ENCODE measurements around the gene APBB2.
"Not testable (repeated sequence)": the region's sequence is repeated elsewhere in the genome, so short reads cannot be mapped to it uniquely, and the experiment has no call there.

Gene APBB2

GRCh38 chr4:40916880-40917279 is 297.5 kb downstream of the APBB2 start:
- DNase-seq (ENCODE audit: low read depth in 3 of 3, low spot score in 1 of 3): peak in 1 of 3 donors; percentile 24

GRCh38 chr4:40916218-40916555 is 298.2 kb downstream of the APBB2 start:
- no peak for DNase-seq (ENCODE audit: low read depth in 3 of 3, low spot score in 1 of 3)

- DNase-seq (ENCODE audit: low read depth in 3 of 3, low spot score in 1 of 3): no peak
Measured at GRCh38 chr4:40915318-40916217, 298.8 kb downstream of the APBB2 start.

GRCh38 chr4:40912460-40913184 is 301.7 kb downstream of the APBB2 start:
- no peak for DNase-seq (ENCODE audit: low read depth in 3 of 3, low spot score in 1 of 3)

- no peak for DNase-seq (ENCODE audit: low read depth in 3 of 3, low spot score in 1 of 3)
Measured at GRCh38 chr4:40910706-40911105, 303.6 kb downstream of the APBB2 start.

- DNase-seq (ENCODE audit: low read depth in 3 of 3, low spot score in 1 of 3): peak in 1 of 3 donors; percentile 2
Measured at GRCh38 chr4:40909363-40909876, 304.9 kb downstream of the APBB2 start.

GRCh38 chr4:40908702-40909362 is 305.5 kb downstream of the APBB2 start:
- peak in 2 of 3 donors; percentile 19 to 46 for DNase-seq (ENCODE audit: low read depth in 3 of 3, low spot score in 1 of 3)

GRCh38 chr4:40908297-40908696 is 306.0 kb downstream of the APBB2 start:
- DNase-seq (ENCODE audit: low read depth in 3 of 3, low spot score in 1 of 3): no peak

GRCh38 chr4:40905414-40905813 is 308.9 kb downstream of the APBB2 start:
- no peak for DNase-seq (ENCODE audit: low read depth in 3 of 3, low spot score in 1 of 3)

GRCh38 chr4:40900531-40900930 is 313.8 kb downstream of the APBB2 start:
- not testable (repeated sequence) for DNase-seq (ENCODE audit: low read depth in 3 of 3, low spot score in 1 of 3)

- DNase-seq (ENCODE audit: low read depth in 3 of 3, low spot score in 1 of 3): peak in 2 of 3 donors; percentile 11 to 62
Measured at GRCh38 chr4:40897557-40898203, 316.7 kb downstream of the APBB2 start.

- DNase-seq (ENCODE audit: low read depth in 3 of 3, low spot score in 1 of 3): no peak
Measured at GRCh38 chr4:40890764-40891163, 323.6 kb downstream of the APBB2 start.

GRCh38 chr4:40890199-40890598 is 324.1 kb downstream of the APBB2 start:
- DNase-seq (ENCODE audit: low read depth in 3 of 3, low spot score in 1 of 3): no peak

GRCh38 chr4:40888933-40889332 is 325.4 kb downstream of the APBB2 start:
- DNase-seq (ENCODE audit: low read depth in 3 of 3, low spot score in 1 of 3): no peak

- DNase-seq (ENCODE audit: low read depth in 3 of 3, low spot score in 1 of 3): no peak
Measured at GRCh38 chr4:40887764-40888131, 326.6 kb downstream of the APBB2 start.

GRCh38 chr4:40886931-40887763 is 327.2 kb downstream of the APBB2 start:
- DNase-seq (ENCODE audit: low read depth in 3 of 3, low spot score in 1 of 3): no peak

GRCh38 chr4:40881851-40882250 is 332.5 kb downstream of the APBB2 start:
- no peak for DNase-seq (ENCODE audit: low read depth in 3 of 3, low spot score in 1 of 3)

GRCh38 chr4:40881096-40881495 is 333.2 kb downstream of the APBB2 start:
- DNase-seq (ENCODE audit: low read depth in 3 of 3, low spot score in 1 of 3): no peak

- no peak for DNase-seq (ENCODE audit: low read depth in 3 of 3, low spot score in 1 of 3)
Measured at GRCh38 chr4:40878548-40879055, 335.7 kb downstream of the APBB2 start.

- no peak for DNase-seq (ENCODE audit: low read depth in 3 of 3, low spot score in 1 of 3)
Measured at GRCh38 chr4:40877081-40877480, 337.3 kb downstream of the APBB2 start.

Data from stimulated activated CD4-positive, alpha-beta T cell treated with anti-CD3 and anti-CD28 coated beads, TNF-alpha, amount 100 ng/mL, for 1 hour (primary cell).